ENCODE data around the gene OIT3.

GRCh38 chr10:72952189-72952588 lies 58.6 kb downstream of the OIT3 start:
- TF ChIP-seq, protein P1, sequence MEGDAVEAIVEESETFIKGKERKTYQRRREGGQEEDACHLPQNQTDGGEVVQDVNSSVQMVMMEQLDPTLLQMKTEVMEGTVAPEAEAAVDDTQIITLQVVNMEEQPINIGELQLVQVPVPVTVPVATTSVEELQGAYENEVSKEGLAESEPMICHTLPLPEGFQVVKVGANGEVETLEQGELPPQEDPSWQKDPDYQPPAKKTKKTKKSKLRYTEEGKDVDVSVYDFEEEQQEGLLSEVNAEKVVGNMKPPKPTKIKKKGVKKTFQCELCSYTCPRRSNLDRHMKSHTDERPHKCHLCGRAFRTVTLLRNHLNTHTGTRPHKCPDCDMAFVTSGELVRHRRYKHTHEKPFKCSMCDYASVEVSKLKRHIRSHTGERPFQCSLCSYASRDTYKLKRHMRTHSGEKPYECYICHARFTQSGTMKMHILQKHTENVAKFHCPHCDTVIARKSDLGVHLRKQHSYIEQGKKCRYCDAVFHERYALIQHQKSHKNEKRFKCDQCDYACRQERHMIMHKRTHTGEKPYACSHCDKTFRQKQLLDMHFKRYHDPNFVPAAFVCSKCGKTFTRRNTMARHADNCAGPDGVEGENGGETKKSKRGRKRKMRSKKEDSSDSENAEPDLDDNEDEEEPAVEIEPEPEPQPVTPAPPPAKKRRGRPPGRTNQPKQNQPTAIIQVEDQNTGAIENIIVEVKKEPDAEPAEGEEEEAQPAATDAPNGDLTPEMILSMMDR (conservative IDR thresholded peaks at IDR 0.05; ENCODE audit: low read depth, low read length) = no peak
- TF ChIP-seq EZH2 (IDR thresholded peaks at IDR 0.05; ENCODE audit: low read length, unreplicated experiment) = no peak
